A549 (cell line): Measurements from ENCODE around the gene PNMA1. TPM values are rescaled to one million over a fixed set of nuclear protein-coding genes. Genes with fewer than 3 reads are reported as not detected.

ENCODE experiments used
- ATAC-seq, 2 experiments: fragments of 200-7000 bp in 1 of 2; fragments of >200 bp in 1 of 2; cut with Nextera tagmentation in 1 of 2; cut with Tn5 transposase in 1 of 2; 3 replicates each; pipeline versions ENCODE4 v1.8.0 to v1.9.1; 2018 to 2020; ENCODE audit warnings: mild to moderate bottlenecking in 1 of 2, moderate library complexity in 1 of 2
- CTCF ChIA-PET: fragments of 300-600 bp; sonication (Branson Sonifier 250); formaldehyde crosslinking; extraction: SDS; loops from one replicate; lab custom pipeline; 2021; ENCODE audit warnings: antibody characterized with exemption, inconsistent platforms; lab: Yijun Ruan, JAX
- POLR2A ChIA-PET: fragments of 350-600 bp; formaldehyde crosslinking; extraction: SDS; loops from one replicate; lab custom pipeline; 2021; ENCODE audit warnings: antibody characterized with exemption, inconsistent platforms; lab: Yijun Ruan, JAX
- DNase-seq, 2 experiments: peaks; one replicate each; pipeline versions ENCODE4 v3.0.0 to v3.0.0-alpha.2; 2011 to 2016; ENCODE audit warnings: low read depth in 1 of 2, low spot score in 1 of 2
- FAIRE-seq: peaks from 2 replicates; lab custom pipeline; 2011; peaks lifted over from hg19 to GRCh38; lab: Jason Lieb, UNC
- H3K27ac ChIP-seq, 2 experiments: fragments of >200 bp; sonication (Bioruptor Twin); formaldehyde crosslinking; 3 replicates each; pipeline ENCODE4 v1.5.1; 2016 to 2017
- H3K4me1 ChIP-seq: fragments of >200 bp; sonication (Bioruptor Twin); formaldehyde crosslinking; 3 replicates; pipeline ENCODE4 v1.6.1; 2016
- H3K4me2 ChIP-seq: fragments of >200 bp; sonication (Bioruptor Twin); formaldehyde crosslinking; 3 replicates; pipeline ENCODE4 v1.6.1; 2016
- H3K4me3 ChIP-seq: fragments of >200 bp; sonication (Bioruptor Twin); formaldehyde crosslinking; 3 replicates; pipeline ENCODE4 v1.5.1; 2016
- H3K9me3 ChIP-seq: fragments of >200 bp; sonication (Bioruptor Twin); formaldehyde crosslinking; 3 replicates; pipeline ENCODE4 v1.6.1; 2016
- BCL3 ChIP-seq: fragments of >200 bp; sonication (Bioruptor Twin); formaldehyde crosslinking; IDR thresholded peaks from 3 replicates; pipeline ENCODE4 v1.6.1; 2016
- CHD2 ChIP-seq: fragments of 150-350 bp; IDR thresholded peaks from 2 replicates; pipeline ENCODE4 v1.6.1; 2014; ENCODE audit warnings: low read length; ENCODE audit not compliant: partially characterized antibody
- E2F6 ChIP-seq: IDR thresholded peaks from 2 replicates; pipeline ENCODE4 v1.6.1; 2012; ENCODE audit warnings: low read depth, borderline replicate concordance
- ESRRA ChIP-seq: fragments of 150-350 bp; IDR thresholded peaks from 2 replicates; pipeline ENCODE4 v1.6.1; 2014; ENCODE audit warnings: mild to moderate bottlenecking, low read length, borderline replicate concordance
- FOSL2 ChIP-seq, 2 experiments: fragments of 450-650 bp in 1 of 2; fragments of >200 bp in 1 of 2; sonication (Bioruptor Twin) in 1 of 2; formaldehyde crosslinking; IDR thresholded peaks; 2 replicates each; pipeline versions ENCODE4 v1.5.0 to v1.6.1; 2016 to 2020; ENCODE audit warnings: mild to moderate bottlenecking in 1 of 2, moderate library complexity in 1 of 2
- FOXS1 ChIP-seq: fragments of 250-450 bp; sonication (Bioruptor Pico); IDR thresholded peaks from 2 replicates; pipeline ENCODE4 v1.5.0; 2020; ENCODE audit warnings: mild to moderate bottlenecking, moderate library complexity
- GATA3 ChIP-seq: IDR thresholded peaks from 2 replicates; pipeline ENCODE4 v1.6.1; 2012; ENCODE audit warnings: borderline replicate concordance
- HEYL ChIP-seq: fragments of 250-450 bp; sonication (Bioruptor Pico); IDR thresholded peaks from 2 replicates; pipeline ENCODE4 v1.8.0; 2021; ENCODE audit warnings: mild to moderate bottlenecking, moderate library complexity
- HOXA7 ChIP-seq: fragments of 250-450 bp; sonication (Bioruptor Pico); IDR thresholded peaks from 2 replicates; pipeline ENCODE4 v1.5.0; 2020; ENCODE audit warnings: mild to moderate bottlenecking, moderate library complexity
- KDM1A ChIP-seq: fragments of 200-600 bp; sonication (generic); IDR thresholded peaks from 2 replicates; pipeline ENCODE4 v1.6.1; 2016; ENCODE audit warnings: low read depth, mild to moderate bottlenecking
- MAZ ChIP-seq: fragments of 150-350 bp; IDR thresholded peaks from 2 replicates; pipeline ENCODE4 v1.6.1; 2014; ENCODE audit warnings: antibody characterized with exemption, low read depth, low read length, borderline replicate concordance
- NFE2L2 ChIP-seq: fragments of 150-350 bp; conservative IDR thresholded peaks from 2 replicates; pipeline ENCODE4 v1.6.1; 2014; ENCODE audit warnings: low read length
- NPAS2 ChIP-seq: fragments of 250-450 bp; sonication (Bioruptor Pico); IDR thresholded peaks from 2 replicates; pipeline ENCODE4 v1.8.0; 2022; ENCODE audit warnings: mild to moderate bottlenecking, moderate library complexity, borderline replicate concordance
- POLR2AphosphoS2 ChIP-seq: conservative IDR thresholded peaks from 2 replicates; pipeline ENCODE4 v1.6.1; 2012; ENCODE audit warnings: low read length, improper control_type of control experiment, inconsistent platforms
- RAD21 ChIP-seq, 2 experiments: fragments of >200 bp in 1 of 2; sonication (Bioruptor Twin) in 1 of 2; formaldehyde crosslinking in 1 of 2; IDR thresholded peaks in 1 of 2; conservative IDR thresholded peaks in 1 of 2; 2 replicates in 1 of 2; 3 replicates in 1 of 2; pipeline ENCODE4 v1.6.1; 2012 to 2018; ENCODE audit warnings: inconsistent platforms in 1 of 2
- TP53 ChIP-seq: fragments of 250-450 bp; sonication (Bioruptor Pico); IDR thresholded peaks from 2 replicates; pipeline ENCODE4 v1.5.0; 2021; ENCODE audit warnings: mild to moderate bottlenecking, moderate library complexity
- USF2 ChIP-seq: fragments of 450-650 bp; IDR thresholded peaks from 2 replicates; pipeline ENCODE4 v1.6.1; 2014; ENCODE audit warnings: antibody characterized with exemption
- WGBS: methylation state at CpG from one replicate; pipeline ENCODE4 v1.1.6; 2017; ENCODE audit errors: missing lambda C conversion rate; 5-methylcytosine and 5-hydroxymethylcytosine counted together
- polyA plus RNA-seq, 4 experiments: library from polyadenylated mRNA; depleted of rRNA in 3 of 4; stranded (reverse); fragments of >200 nt; fragmentation: RNase III in 1 of 4; extraction: RNeasy Plus Mini Kit Qiagen cat#74134 plus additional on column Dnase treatment in 1 of 4; gene quantifications; 2 replicates in 3 of 4; 3 replicates in 1 of 4; pipeline ENCODE4 v1.2.3, GENCODE V29; 2011 to 2017
- small RNA-seq, 6 experiments: library from RNA; depleted of rRNA; stranded (forward); fragments of <200 nt; gene quantifications; one replicate each; pipeline ENCODE3, GENCODE V24; 2012
- TF ChIP-seq, protein P1 (sequence below): fragments of 150-350 bp; IDR thresholded peaks from 2 replicates; pipeline ENCODE4 v1.6.1; 2014; ENCODE audit warnings: low read depth, mild to moderate bottlenecking, low read length
- TF ChIP-seq, protein P2 (sequence below): IDR thresholded peaks from 2 replicates; pipeline ENCODE4 v1.6.1; 2012
- TF ChIP-seq, protein P3 (sequence below): fragments of 250-450 bp; sonication (Bioruptor Pico); IDR thresholded peaks from 2 replicates; pipeline ENCODE4 v1.5.0; 2021; ENCODE audit warnings: mild to moderate bottlenecking, moderate library complexity, borderline replicate concordance

Gene PNMA1
- polyA plus RNA-seq, 2 of the 4 experiments (the other 2 are of a cell fraction) = 21.2 to 47.3 TPM

- TF ChIP-seq HEYL (no peak), HOXA7 (CRISPR knock-in tag) (no peak), FOXS1 (CRISPR knock-in tag) (no peak), POLR2AphosphoS2 (no peak), BCL3 (no peak), KDM1A (no peak), NFE2L2 (no peak), GATA3 (no peak), CHD2 (no peak), TP53 (CRISPR knock-in tag) (no peak), MAZ (no peak), ESRRA (no peak), E2F6 (no peak), FOSL2 (IDR thresholded peaks at IDR 0.05) (peak; percentile 73), FOSL2 (CRISPR knock-in tag; IDR thresholded peaks at IDR 0.05) (peak; percentile 94), RAD21 (conservative IDR thresholded peaks at IDR 0.05 in 1 of 2, IDR thresholded peaks at IDR 0.05 in 1 of 2) (peak; percentile 47 to 49), NPAS2 (CRISPR knock-in tag) (no peak), USF2 (no peak)
- TF ChIP-seq, protein P1, sequence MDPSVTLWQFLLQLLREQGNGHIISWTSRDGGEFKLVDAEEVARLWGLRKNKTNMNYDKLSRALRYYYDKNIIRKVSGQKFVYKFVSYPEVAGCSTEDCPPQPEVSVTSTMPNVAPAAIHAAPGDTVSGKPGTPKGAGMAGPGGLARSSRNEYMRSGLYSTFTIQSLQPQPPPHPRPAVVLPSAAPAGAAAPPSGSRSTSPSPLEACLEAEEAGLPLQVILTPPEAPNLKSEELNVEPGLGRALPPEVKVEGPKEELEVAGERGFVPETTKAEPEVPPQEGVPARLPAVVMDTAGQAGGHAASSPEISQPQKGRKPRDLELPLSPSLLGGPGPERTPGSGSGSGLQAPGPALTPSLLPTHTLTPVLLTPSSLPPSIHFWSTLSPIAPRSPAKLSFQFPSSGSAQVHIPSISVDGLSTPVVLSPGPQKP = no peak
- TF ChIP-seq, all 56 proteins: peak for 6
Measured at GRCh38 chr14:73662487-73662943, 51.7 kb downstream of the PNMA1 start (continued).

- TF ChIP-seq, protein P2, sequence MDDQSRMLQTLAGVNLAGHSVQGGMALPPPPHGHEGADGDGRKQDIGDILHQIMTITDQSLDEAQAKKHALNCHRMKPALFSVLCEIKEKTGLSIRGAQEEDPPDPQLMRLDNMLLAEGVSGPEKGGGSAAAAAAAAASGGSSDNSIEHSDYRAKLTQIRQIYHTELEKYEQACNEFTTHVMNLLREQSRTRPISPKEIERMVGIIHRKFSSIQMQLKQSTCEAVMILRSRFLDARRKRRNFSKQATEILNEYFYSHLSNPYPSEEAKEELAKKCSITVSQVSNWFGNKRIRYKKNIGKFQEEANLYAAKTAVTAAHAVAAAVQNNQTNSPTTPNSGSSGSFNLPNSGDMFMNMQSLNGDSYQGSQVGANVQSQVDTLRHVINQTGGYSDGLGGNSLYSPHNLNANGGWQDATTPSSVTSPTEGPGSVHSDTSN = no peak
- TF ChIP-seq, protein P3, sequence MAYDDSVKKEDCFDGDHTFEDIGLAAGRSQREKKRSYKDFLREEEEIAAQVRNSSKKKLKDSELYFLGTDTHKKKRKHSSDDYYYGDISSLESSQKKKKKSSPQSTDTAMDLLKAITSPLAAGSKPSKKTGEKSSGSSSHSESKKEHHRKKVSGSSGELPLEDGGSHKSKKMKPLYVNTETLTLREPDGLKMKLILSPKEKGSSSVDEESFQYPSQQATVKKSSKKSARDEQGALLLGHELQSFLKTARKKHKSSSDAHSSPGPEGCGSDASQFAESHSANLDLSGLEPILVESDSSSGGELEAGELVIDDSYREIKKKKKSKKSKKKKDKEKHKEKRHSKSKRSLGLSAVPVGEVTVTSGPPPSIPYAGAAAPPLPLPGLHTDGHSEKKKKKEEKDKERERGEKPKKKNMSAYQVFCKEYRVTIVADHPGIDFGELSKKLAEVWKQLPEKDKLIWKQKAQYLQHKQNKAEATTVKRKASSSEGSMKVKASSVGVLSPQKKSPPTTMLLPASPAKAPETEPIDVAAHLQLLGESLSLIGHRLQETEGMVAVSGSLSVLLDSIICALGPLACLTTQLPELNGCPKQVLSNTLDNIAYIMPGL (CRISPR knock-in tag) = no peak
- FAIRE-seq (no peak), DNase-seq (no peak), ATAC-seq (no peak)
- no peaks in the 10 kb centered on the region for H3K9me3 ChIP-seq
- POLR2A ChIA-PET = interaction anchor here (0.5 kb wide), 1 partner anchor 91 kb away, joined by 4 read pairs; no protein-coding TSS in a partner anchor
- CTCF ChIA-PET = interaction anchor here (0.7 to 4.1 kb wide), 12 partner anchors 8 to 379 kb away, joined by 3 to 23 read pairs (median 4); partner anchors contain the start of gene DNAL1
- H3K27ac ChIP-seq = peak overlapping the region in 1 of 2 experiments; percentile 25; a peak in 2 of 6 replicates
- WGBS = 44% methylated on average over 2 of the region's 2 CpGs
- H3K4me3 ChIP-seq = no peak overlapping the region
- H3K4me2 ChIP-seq = peak overlapping the region; percentile 51; the same call in 2 of the 3 replicates
- peaks cover 35% of the 10 kb centered on the region for H3K4me1 ChIP-seq
Measured at GRCh38 chr14:73661872-73662271, 52.3 kb downstream of the PNMA1 start.

Small RNA genes within 50 kb of the gene (small RNA-seq; reads per million reads assigned to genes)
- gene MIR4505 = 0 reads per million in 6 experiments

Other genes starting within 250 kb of the PNMA1 start
- gene RIOX1, start 223.5 kb downstream of the PNMA1 start, polyA plus RNA-seq (2011; rRNA removed) = 11.4 and 11.9 TPM in 2 replicates
- 16.5 to 17.5 TPM (median 17.1 TPM) in 3 replicates for gene RIOX1, start 223.5 kb downstream of the PNMA1 start, polyA plus RNA-seq (2017; fragmentation: RNase III; extraction: RNeasy Plus Mini Kit Qiagen cat#74134 plus additional on column Dnase treatment)
- 7.7 and 9.0 TPM in 2 replicates for gene ACOT1, start 177.2 kb downstream of the PNMA1 start, polyA plus RNA-seq (2011; rRNA removed)
- gene ACOT1, start 177.2 kb downstream of the PNMA1 start, polyA plus RNA-seq (2017; fragmentation: RNase III; extraction: RNeasy Plus Mini Kit Qiagen cat#74134 plus additional on column Dnase treatment) = 5.3 to 8.0 TPM (median 7.5 TPM) in 3 replicates
- 0.06 and 0.15 TPM in 2 replicates for gene HEATR4, start 155.4 kb downstream of the PNMA1 start, polyA plus RNA-seq (2011; rRNA removed)
- 0.09 TPM in 1 of 3 replicates, not detected in the others for gene HEATR4, start 155.4 kb downstream of the PNMA1 start, polyA plus RNA-seq (2017; fragmentation: RNase III; extraction: RNeasy Plus Mini Kit Qiagen cat#74134 plus additional on column Dnase treatment)
- 59.5 and 61.6 TPM in 2 replicates for gene ACOT2, start 145.2 kb downstream of the PNMA1 start, polyA plus RNA-seq (2011; rRNA removed)
- 59.6 to 64.8 TPM (median 64.6 TPM) in 3 replicates for gene ACOT2, start 145.2 kb downstream of the PNMA1 start, polyA plus RNA-seq (2017; fragmentation: RNase III; extraction: RNeasy Plus Mini Kit Qiagen cat#74134 plus additional on column Dnase treatment)
- gene ACOT4, start 122.5 kb downstream of the PNMA1 start, polyA plus RNA-seq (2011; rRNA removed) = 2.7 and 3.4 TPM in 2 replicates
- gene ACOT4, start 122.5 kb downstream of the PNMA1 start, polyA plus RNA-seq (2017; fragmentation: RNase III; extraction: RNeasy Plus Mini Kit Qiagen cat#74134 plus additional on column Dnase treatment) = 1.6 TPM in 3 replicates
- gene ACOT6, start 101.9 kb downstream of the PNMA1 start, polyA plus RNA-seq (2011; rRNA removed) = not detected in 2 replicates
- not detected in 3 replicates for gene ACOT6, start 101.9 kb downstream of the PNMA1 start, polyA plus RNA-seq (2017; fragmentation: RNase III; extraction: RNeasy Plus Mini Kit Qiagen cat#74134 plus additional on column Dnase treatment)
- 9.2 and 16.3 TPM in 2 replicates for gene DNAL1, start 69.4 kb downstream of the PNMA1 start, polyA plus RNA-seq (2011; rRNA removed)
- 7.8 to 8.3 TPM (median 8.3 TPM) in 3 replicates for gene DNAL1, start 69.4 kb downstream of the PNMA1 start, polyA plus RNA-seq (2017; fragmentation: RNase III; extraction: RNeasy Plus Mini Kit Qiagen cat#74134 plus additional on column Dnase treatment)
- gene PTGR2, start 137.4 kb upstream of the PNMA1 start, polyA plus RNA-seq (2011; rRNA removed) = 17.7 and 30.5 TPM in 2 replicates
- gene PTGR2, start 137.4 kb upstream of the PNMA1 start, polyA plus RNA-seq (2017; fragmentation: RNase III; extraction: RNeasy Plus Mini Kit Qiagen cat#74134 plus additional on column Dnase treatment) = 11.3 to 14.0 TPM (median 13.5 TPM) in 3 replicates
- 70.8 and 87.7 TPM in 2 replicates for gene ZNF410, start 172.5 kb upstream of the PNMA1 start, polyA plus RNA-seq (2011; rRNA removed)
- 33.2 to 35.8 TPM (median 35.3 TPM) in 3 replicates for gene ZNF410, start 172.5 kb upstream of the PNMA1 start, polyA plus RNA-seq (2017; fragmentation: RNase III; extraction: RNeasy Plus Mini Kit Qiagen cat#74134 plus additional on column Dnase treatment)
- 1.6 TPM in 2 replicates for gene FAM161B, start 235.7 kb upstream of the PNMA1 start, polyA plus RNA-seq (2011; rRNA removed)
- 1.5 to 1.9 TPM (median 1.6 TPM) in 3 replicates for gene FAM161B, start 235.7 kb upstream of the PNMA1 start, polyA plus RNA-seq (2017; fragmentation: RNase III; extraction: RNeasy Plus Mini Kit Qiagen cat#74134 plus additional on column Dnase treatment)
- 41.9 and 46.4 TPM in 2 replicates for gene COQ6, start 235.9 kb upstream of the PNMA1 start, polyA plus RNA-seq (2011; rRNA removed)
- 24.8 to 28.8 TPM (median 26.1 TPM) in 3 replicates for gene COQ6, start 235.9 kb upstream of the PNMA1 start, polyA plus RNA-seq (2017; fragmentation: RNase III; extraction: RNeasy Plus Mini Kit Qiagen cat#74134 plus additional on column Dnase treatment)